ENCODE measurements around the gene CIAPIN1.
"Not testable (repeated sequence)": the region's sequence is repeated elsewhere in the genome, so short reads cannot be mapped to it uniquely, and the experiment has no call there.

CIAPIN1 gene

GRCh38 chr16:57444711-57445110 is 2.5 kb downstream of the CIAPIN1 start:
- DNase-seq = no peak
- Histone ChIP-seq H3K27ac (ENCODE audit: low read length) (no peak overlapping the region), H3K9me3 (replicated peaks; ENCODE audit: insufficient read depth, low read length) (no peaks in the 10 kb centered on the region), H3K9ac (ENCODE audit: low read length) (no peak overlapping the region), H3K4me2 (ENCODE audit: low read depth, low read length) (no peak overlapping the region), H3K4me1 (ENCODE audit: low read length) (peaks cover 8% of the 10 kb centered on the region; the same call in 1 of the 2 replicates), H4K20me1 (ENCODE audit: insufficient read depth, low read length) (no peaks in the 10 kb centered on the region), H3F3A (ENCODE audit: insufficient read depth, low read length) (no peaks in the 10 kb centered on the region), H3K79me2 (ENCODE audit: low read length) (peaks cover 82% of the 10 kb centered on the region), H3K4me3 (ENCODE audit: low read length) (no peak overlapping the region), H3K9me2 (replicated peaks; ENCODE audit: insufficient read depth, low read length) (no peaks in the 10 kb centered on the region), H2AFZ (ENCODE audit: low read length) (no peak overlapping the region), H3K27me3 (replicated peaks; ENCODE audit: insufficient read depth, low read length) (no peaks in the 10 kb centered on the region), H3K36me3 (replicated peaks; ENCODE audit: insufficient read depth, low read length) (no peaks in the 10 kb centered on the region)
- TF ChIP-seq, protein P1, sequence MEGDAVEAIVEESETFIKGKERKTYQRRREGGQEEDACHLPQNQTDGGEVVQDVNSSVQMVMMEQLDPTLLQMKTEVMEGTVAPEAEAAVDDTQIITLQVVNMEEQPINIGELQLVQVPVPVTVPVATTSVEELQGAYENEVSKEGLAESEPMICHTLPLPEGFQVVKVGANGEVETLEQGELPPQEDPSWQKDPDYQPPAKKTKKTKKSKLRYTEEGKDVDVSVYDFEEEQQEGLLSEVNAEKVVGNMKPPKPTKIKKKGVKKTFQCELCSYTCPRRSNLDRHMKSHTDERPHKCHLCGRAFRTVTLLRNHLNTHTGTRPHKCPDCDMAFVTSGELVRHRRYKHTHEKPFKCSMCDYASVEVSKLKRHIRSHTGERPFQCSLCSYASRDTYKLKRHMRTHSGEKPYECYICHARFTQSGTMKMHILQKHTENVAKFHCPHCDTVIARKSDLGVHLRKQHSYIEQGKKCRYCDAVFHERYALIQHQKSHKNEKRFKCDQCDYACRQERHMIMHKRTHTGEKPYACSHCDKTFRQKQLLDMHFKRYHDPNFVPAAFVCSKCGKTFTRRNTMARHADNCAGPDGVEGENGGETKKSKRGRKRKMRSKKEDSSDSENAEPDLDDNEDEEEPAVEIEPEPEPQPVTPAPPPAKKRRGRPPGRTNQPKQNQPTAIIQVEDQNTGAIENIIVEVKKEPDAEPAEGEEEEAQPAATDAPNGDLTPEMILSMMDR (IDR thresholded peaks at IDR 0.05; ENCODE audit: low read length) = no peak
- TF ChIP-seq EZH2 (optimal IDR thresholded peaks at IDR 0.05; ENCODE audit: low read depth, low read length) (no peak), EZH2phosphoT487 (IDR thresholded peaks at IDR 0.05; ENCODE audit: low read length) (no peak)

GRCh38 chr16:57440551-57440950 is 6.6 kb downstream of the CIAPIN1 start:
- not testable (repeated sequence) for H3K9ac ChIP-seq (ENCODE audit: low read length); H3K9me2 ChIP-seq (replicated peaks; ENCODE audit: insufficient read depth, low read length); H3K9me3 ChIP-seq (replicated peaks; ENCODE audit: insufficient read depth, low read length); H3K27me3 ChIP-seq (replicated peaks; ENCODE audit: insufficient read depth, low read length); H4K20me1 ChIP-seq (ENCODE audit: insufficient read depth, low read length); H3K4me2 ChIP-seq (ENCODE audit: low read depth, low read length); H3K4me1 ChIP-seq (ENCODE audit: low read length); H3F3A ChIP-seq (ENCODE audit: insufficient read depth, low read length); H2AFZ ChIP-seq (ENCODE audit: low read length); H3K4me3 ChIP-seq (ENCODE audit: low read length); H3K36me3 ChIP-seq (replicated peaks; ENCODE audit: insufficient read depth, low read length); H3K27ac ChIP-seq (ENCODE audit: low read length); DNase-seq
- peaks cover 44% of the 10 kb centered on the region for H3K79me2 ChIP-seq (ENCODE audit: low read length)

DNA sequence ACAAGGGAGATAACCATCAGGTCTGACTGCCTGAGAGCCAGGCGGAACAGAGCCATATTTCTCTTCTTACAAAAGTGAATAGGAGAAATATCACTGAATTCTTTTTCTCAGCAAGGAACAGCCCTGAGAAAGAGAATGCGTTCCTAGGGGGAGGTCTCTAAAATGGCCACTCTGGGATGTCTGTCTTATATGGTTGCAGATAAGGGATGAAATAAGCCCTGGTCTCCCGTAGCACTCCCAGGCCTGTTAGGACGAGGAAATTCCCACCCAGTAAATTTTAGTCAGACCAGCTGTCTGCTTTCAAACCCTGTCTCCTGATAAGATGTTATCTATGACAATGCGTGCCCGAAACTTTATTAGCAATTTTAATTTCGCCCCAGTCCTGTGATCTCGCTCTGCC is 7.2 kb downstream of the CIAPIN1 start:
- not testable (repeated sequence) for H3K4me2 ChIP-seq (ENCODE audit: low read depth, low read length); H3K9me3 ChIP-seq (replicated peaks; ENCODE audit: insufficient read depth, low read length); H3K9ac ChIP-seq (ENCODE audit: low read length); H4K20me1 ChIP-seq (ENCODE audit: insufficient read depth, low read length); H3K27me3 ChIP-seq (replicated peaks; ENCODE audit: insufficient read depth, low read length); H3K4me3 ChIP-seq (ENCODE audit: low read length); H3F3A ChIP-seq (ENCODE audit: insufficient read depth, low read length); H3K36me3 ChIP-seq (replicated peaks; ENCODE audit: insufficient read depth, low read length); DNase-seq; H3K9me2 ChIP-seq (replicated peaks; ENCODE audit: insufficient read depth, low read length); H2AFZ ChIP-seq (ENCODE audit: low read length); H3K27ac ChIP-seq (ENCODE audit: low read length); H3K4me1 ChIP-seq (ENCODE audit: low read length)
- H3K79me2 ChIP-seq (ENCODE audit: low read length) = peaks cover 38% of the 10 kb centered on the region

GRCh38 chr16:57435838-57436237 is 11.3 kb downstream of the CIAPIN1 start:
- TF ChIP-seq, protein P1 (IDR thresholded peaks at IDR 0.05; ENCODE audit: low read length) = no peak
- TF ChIP-seq EZH2 (optimal IDR thresholded peaks at IDR 0.05; ENCODE audit: low read depth, low read length) (no peak), EZH2phosphoT487 (IDR thresholded peaks at IDR 0.05; ENCODE audit: low read length) (no peak)

More at GRCh38 chr16:57435838-57436237, 11.3 kb downstream of the CIAPIN1 start:
- Histone ChIP-seq H3K27ac (ENCODE audit: low read length) (no peak overlapping the region), H4K20me1 (ENCODE audit: insufficient read depth, low read length) (no peaks in the 10 kb centered on the region), H3K4me3 (ENCODE audit: low read length) (no peak overlapping the region), H3F3A (ENCODE audit: insufficient read depth, low read length) (no peaks in the 10 kb centered on the region), H3K79me2 (ENCODE audit: low read length) (peaks cover 3% of the 10 kb centered on the region; the same call in 1 of the 2 replicates), H3K4me1 (ENCODE audit: low read length) (no peaks in the 10 kb centered on the region), H3K4me2 (ENCODE audit: low read depth, low read length) (no peak overlapping the region), H3K27me3 (replicated peaks; ENCODE audit: insufficient read depth, low read length) (no peaks in the 10 kb centered on the region), H3K9me2 (replicated peaks; ENCODE audit: insufficient read depth, low read length) (no peaks in the 10 kb centered on the region), H3K36me3 (replicated peaks; ENCODE audit: insufficient read depth, low read length) (peaks cover 18% of the 10 kb centered on the region), H3K9me3 (replicated peaks; ENCODE audit: insufficient read depth, low read length) (no peaks in the 10 kb centered on the region), H2AFZ (ENCODE audit: low read length) (no peak overlapping the region), H3K9ac (ENCODE audit: low read length) (no peak overlapping the region)
- DNase-seq = no peak

Measured in MM.1S (cell line).